Stimulated activated naive CD8-positive, alpha-beta T cell treated with anti-CD3 and anti-CD28 coated beads, Interleukin-15, Interleukin-2, amounts not matched to agents 100 ng/mL and 50 ng/mL, for 24 hours (primary cell): ENCODE results near the gene ZNF322.
A peak's percentile ranks its signal among the peaks of the same experiment; 100 is the strongest.
"Not testable (repeated sequence)": the region's sequence is repeated elsewhere in the genome, so short reads cannot be mapped to it uniquely, and the experiment has no call there.

Source experiments
- H3K27ac Mint-ChIP-seq: one replicate; pipeline ENCODE4 v1.8.0; 2021; ENCODE audit warnings: mild to moderate bottlenecking, mixed read lengths
- H3K27me3 Mint-ChIP-seq: one replicate; pipeline ENCODE4 v1.8.0; 2021; ENCODE audit warnings: mixed read lengths
- H3K36me3 Mint-ChIP-seq: one replicate; pipeline ENCODE4 v1.8.0; 2021; ENCODE audit warnings: low read depth, mixed read lengths
- H3K4me1 Mint-ChIP-seq: one replicate; pipeline ENCODE4 v1.8.0; 2021; ENCODE audit warnings: low read depth, mixed read lengths
- H3K4me3 Mint-ChIP-seq: one replicate; pipeline ENCODE4 v1.8.0; 2021; ENCODE audit warnings: mild to moderate bottlenecking, mixed read lengths
- H3K9me3 Mint-ChIP-seq: one replicate; pipeline ENCODE4 v1.8.0; 2021; ENCODE audit warnings: mixed read lengths

Gene ZNF322, protein sequence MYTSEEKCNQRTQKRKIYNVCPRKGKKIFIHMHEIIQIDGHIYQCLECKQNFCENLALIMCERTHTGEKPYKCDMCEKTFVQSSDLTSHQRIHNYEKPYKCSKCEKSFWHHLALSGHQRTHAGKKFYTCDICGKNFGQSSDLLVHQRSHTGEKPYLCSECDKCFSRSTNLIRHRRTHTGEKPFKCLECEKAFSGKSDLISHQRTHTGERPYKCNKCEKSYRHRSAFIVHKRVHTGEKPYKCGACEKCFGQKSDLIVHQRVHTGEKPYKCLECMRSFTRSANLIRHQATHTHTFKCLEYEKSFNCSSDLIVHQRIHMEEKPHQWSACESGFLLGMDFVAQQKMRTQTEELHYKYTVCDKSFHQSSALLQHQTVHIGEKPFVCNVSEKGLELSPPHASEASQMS

DNA sequence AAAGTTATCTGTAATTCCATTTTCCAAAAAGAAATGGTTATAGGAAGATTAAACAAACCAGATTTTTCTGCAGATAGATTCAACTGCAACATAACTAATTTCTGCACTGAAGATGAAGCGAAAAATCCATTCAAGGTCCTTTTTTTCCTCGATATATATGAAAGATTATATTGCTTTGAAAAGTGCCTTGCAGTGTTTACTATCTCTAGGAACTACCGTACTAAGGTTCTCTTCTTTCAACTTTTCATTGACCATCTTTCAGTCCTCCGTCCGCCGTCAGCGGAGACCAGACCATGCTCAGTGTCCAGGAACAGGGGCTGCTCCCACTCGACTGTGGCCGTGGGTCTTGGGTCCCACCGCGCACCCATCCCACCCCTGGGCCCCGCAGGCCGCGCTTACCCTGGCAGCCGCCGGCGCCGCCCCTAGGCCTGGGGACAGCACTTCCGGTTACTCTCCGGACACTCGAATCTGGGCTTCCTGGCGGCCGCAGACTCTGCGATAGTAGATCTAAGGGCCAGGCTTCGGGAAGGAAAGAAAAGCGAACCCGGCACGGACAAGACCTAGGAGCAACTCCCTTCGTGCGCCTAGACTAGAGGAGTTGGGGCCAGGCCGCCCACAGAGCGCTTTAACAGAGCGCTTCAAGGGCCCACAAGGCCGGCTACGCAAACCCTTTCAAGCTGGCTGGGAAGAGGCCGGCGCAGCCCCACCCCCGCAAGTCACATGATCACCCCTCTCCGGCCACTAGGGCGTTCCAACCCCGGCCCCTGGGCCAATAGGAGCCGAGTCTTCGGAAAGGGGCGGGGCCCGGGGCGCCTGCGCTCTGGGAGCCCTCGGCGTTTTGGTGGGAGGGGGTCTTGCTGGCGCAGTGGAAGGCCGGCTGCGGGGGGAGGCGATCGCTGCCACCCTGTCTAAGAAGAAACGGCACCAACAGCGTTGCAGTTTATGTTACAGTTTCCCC lies at the start of gene ZNF322:
TSS of gene ZNF322 (minus strand) at position 705 of the 958 bp plus-strand sequence. CDS start 21,193 bp downstream, outside the sequence.
- peaks cover 25% of the 10 kb centered on the region for H3K27me3 Mint-ChIP-seq
- H3K9me3 Mint-ChIP-seq: no peaks in the 10 kb centered on the region
- peak within 1 kb of the TSS; percentile 62 for H3K27ac Mint-ChIP-seq
- H3K36me3 Mint-ChIP-seq: peaks cover 32% of the 10 kb centered on the region
- H3K4me1 Mint-ChIP-seq: peaks cover 37% of the 10 kb centered on the region
- peak within 1 kb of the TSS; percentile 84 for H3K4me3 Mint-ChIP-seq

- not testable (repeated sequence) for H3K27me3 Mint-ChIP-seq, H3K36me3 Mint-ChIP-seq, H3K9me3 Mint-ChIP-seq, H3K4me1 Mint-ChIP-seq, H3K27ac Mint-ChIP-seq, H3K4me3 Mint-ChIP-seq
Observed at GRCh38 chr6:26705780-26706179, 46.2 kb upstream of the ZNF322 start.

- not testable (repeated sequence) for H3K4me1 Mint-ChIP-seq, H3K36me3 Mint-ChIP-seq, H3K4me3 Mint-ChIP-seq, H3K27me3 Mint-ChIP-seq, H3K27ac Mint-ChIP-seq, H3K9me3 Mint-ChIP-seq
Observed at GRCh38 chr6:26705352-26705751, 45.8 kb upstream of the ZNF322 start.

- not testable (repeated sequence) for H3K36me3 Mint-ChIP-seq, H3K4me3 Mint-ChIP-seq, H3K27me3 Mint-ChIP-seq, H3K9me3 Mint-ChIP-seq, H3K4me1 Mint-ChIP-seq, H3K27ac Mint-ChIP-seq
Observed at GRCh38 chr6:26701023-26701747, 41.6 kb upstream of the ZNF322 start.

- not testable (repeated sequence) for H3K4me3 Mint-ChIP-seq, H3K36me3 Mint-ChIP-seq, H3K4me1 Mint-ChIP-seq, H3K27me3 Mint-ChIP-seq, H3K27ac Mint-ChIP-seq, H3K9me3 Mint-ChIP-seq
Observed at GRCh38 chr6:26697496-26697895, 38.0 kb upstream of the ZNF322 start.

- H3K9me3 Mint-ChIP-seq, H3K4me1 Mint-ChIP-seq, H3K36me3 Mint-ChIP-seq: not testable (repeated sequence)
Observed at GRCh38 chr6:26689324-26689947, 29.9 kb upstream of the ZNF322 start.

DNA sequence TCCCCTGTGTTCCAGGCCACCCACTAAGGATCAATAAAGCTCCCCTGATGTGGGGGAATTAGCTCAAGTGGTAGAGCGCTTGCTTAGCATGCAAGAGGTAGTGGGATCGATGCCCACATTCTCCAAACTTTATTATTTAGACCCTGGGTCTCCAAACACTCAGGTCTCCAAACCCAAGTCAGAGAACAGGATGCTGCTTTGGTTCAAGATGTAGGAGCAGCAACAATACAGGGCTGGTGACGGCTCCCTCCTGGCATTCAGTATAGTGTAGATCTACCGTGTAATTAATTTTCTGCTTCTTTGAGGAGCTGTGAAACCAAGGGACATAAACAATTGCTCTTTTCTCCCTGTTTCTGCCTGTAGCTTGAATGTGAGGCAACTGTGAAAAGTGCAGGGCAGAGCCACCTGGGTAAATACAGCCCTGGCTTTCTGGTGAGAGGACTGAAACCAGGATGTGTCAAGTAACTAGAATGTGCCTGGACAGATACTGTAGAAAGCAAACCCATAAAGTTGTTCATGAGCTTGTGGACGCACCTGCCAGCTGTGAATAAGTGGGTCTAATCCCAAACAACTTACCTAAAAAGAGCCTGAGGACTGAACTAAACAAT lies 23.0 kb upstream of the ZNF322 start:
- H3K9me3 Mint-ChIP-seq, H3K36me3 Mint-ChIP-seq, H3K27ac Mint-ChIP-seq: not testable (repeated sequence)

More at GRCh38 chr6:26689324-26689947, 29.9 kb upstream of the ZNF322 start:
- H3K4me3 Mint-ChIP-seq, H3K27me3 Mint-ChIP-seq, H3K27ac Mint-ChIP-seq: not testable (repeated sequence)

DNA sequence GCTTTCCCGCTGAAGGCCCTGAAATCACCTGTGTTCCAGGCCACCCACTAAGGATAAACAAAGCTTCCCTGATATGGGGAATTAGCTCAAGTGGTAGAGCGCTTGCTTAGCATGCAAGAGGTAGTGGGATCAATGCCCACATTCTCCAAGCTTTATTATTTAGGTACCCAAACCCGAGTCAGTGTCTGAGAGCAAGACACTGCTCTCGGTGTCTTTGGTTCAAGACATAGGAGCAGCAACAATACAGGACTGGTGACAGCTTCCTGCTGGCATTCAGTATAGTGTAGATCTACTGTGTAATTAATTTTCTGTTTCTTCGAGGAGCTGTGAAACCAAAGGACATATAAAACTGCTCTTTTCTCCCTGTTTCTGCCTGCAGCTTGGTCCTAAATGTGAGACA lies 13.7 kb upstream of the ZNF322 start:
- not testable (repeated sequence) for H3K27ac Mint-ChIP-seq, H3K4me1 Mint-ChIP-seq, H3K9me3 Mint-ChIP-seq, H3K27me3 Mint-ChIP-seq, H3K4me3 Mint-ChIP-seq, H3K36me3 Mint-ChIP-seq

More for the DNA sequence above, 23.0 kb upstream of the ZNF322 start:
- H3K4me1 Mint-ChIP-seq, H3K4me3 Mint-ChIP-seq, H3K27me3 Mint-ChIP-seq: not testable (repeated sequence)

- not testable (repeated sequence) for H3K4me1 Mint-ChIP-seq, H3K27ac Mint-ChIP-seq, H3K36me3 Mint-ChIP-seq, H3K9me3 Mint-ChIP-seq, H3K4me3 Mint-ChIP-seq
- peaks cover 11% of the 10 kb centered on the region for H3K27me3 Mint-ChIP-seq
Observed at GRCh38 chr6:26670558-26670957, 11.0 kb upstream of the ZNF322 start.

DNA sequence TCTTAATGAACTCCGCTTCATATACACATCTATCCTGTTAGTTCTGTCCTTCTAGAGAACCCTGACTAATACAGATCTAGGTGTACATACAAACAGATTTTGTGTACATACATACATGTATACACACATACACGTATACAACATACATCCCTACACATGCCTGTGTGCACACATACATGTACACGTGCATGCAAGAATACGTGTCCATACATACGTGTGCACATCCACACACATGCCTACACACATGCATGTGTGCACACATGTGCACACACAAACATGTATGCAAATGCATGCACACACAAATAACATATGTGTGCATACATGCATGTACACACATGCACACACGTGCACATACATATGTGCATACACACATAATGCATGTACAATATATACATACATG lies 10.5 kb upstream of the ZNF322 start:
- peaks cover 16% of the 10 kb centered on the region for H3K27me3 Mint-ChIP-seq
- not testable (repeated sequence) for H3K9me3 Mint-ChIP-seq, H3K36me3 Mint-ChIP-seq, H3K27ac Mint-ChIP-seq, H3K4me1 Mint-ChIP-seq, H3K4me3 Mint-ChIP-seq

DNA sequence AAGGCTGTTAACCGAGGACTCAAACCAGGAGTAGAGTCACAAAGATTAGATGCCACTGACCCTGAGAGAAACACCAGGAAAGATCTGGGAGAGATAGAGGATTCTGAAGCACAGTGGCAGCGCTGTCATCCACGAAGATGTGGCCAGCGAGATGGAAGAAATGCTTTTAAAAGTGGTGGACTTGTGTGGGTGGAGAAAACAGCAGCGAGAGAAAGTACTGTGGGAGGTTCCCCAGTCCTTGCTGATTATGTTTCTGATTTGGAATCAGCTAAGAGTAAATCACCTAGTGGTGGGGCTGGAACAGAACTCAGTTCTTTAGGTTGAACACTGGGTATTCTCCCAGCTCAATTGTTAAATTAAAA lies 435 bp upstream of the ZNF322 start:
- peak overlapping the region; percentile 84 for H3K4me3 Mint-ChIP-seq
- peaks cover 25% of the 10 kb centered on the region for H3K36me3 Mint-ChIP-seq
- no peaks in the 10 kb centered on the region for H3K9me3 Mint-ChIP-seq
- peaks cover 37% of the 10 kb centered on the region for H3K4me1 Mint-ChIP-seq
- peak overlapping the region; percentile 33 for H3K27ac Mint-ChIP-seq
- H3K27me3 Mint-ChIP-seq: peaks cover 30% of the 10 kb centered on the region

DNA sequence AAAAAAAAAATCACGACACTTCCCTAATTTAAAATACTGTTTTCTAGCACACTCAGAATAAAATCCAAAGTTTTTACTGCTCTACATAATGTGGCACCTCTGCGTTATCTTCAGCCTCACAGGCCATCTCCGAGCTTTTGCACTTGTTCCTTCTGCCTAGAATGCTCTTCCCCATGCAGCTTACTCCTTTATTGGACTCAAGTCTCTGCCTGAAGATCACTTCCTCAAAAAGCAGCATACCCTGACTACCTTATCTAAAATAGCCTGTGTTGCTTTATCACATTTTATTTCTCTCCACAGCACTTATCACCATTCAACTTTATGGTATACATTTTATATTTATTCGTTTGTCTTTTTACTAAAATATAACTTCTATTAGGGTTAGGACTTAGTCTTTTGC lies 2.3 kb downstream of the ZNF322 start:
- no peak overlapping the region for H3K27ac Mint-ChIP-seq
- H3K4me1 Mint-ChIP-seq: peaks cover 37% of the 10 kb centered on the region
- H3K36me3 Mint-ChIP-seq: peaks cover 51% of the 10 kb centered on the region
- H3K9me3 Mint-ChIP-seq: no peaks in the 10 kb centered on the region
- H3K4me3 Mint-ChIP-seq: no peak overlapping the region
- H3K27me3 Mint-ChIP-seq: peaks cover 9% of the 10 kb centered on the region

DNA sequence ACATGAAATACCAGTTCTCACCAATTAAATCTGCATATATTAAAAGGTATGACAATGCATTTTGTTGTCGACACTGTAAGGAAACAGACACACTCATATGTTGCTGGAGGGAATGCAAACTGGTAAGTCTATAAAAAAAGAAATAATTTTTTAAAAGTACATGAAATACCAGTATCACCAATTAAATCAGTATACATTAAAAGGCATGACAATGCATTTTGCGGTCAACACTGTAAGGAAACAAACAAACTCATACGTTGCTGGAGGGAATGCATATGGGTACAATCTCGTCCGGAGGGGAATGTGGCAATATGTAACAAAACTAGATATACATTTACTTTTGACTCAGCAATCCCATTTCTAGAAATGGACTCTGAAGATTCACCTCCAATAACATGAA lies 6.5 kb downstream of the ZNF322 start:
- peaks cover 17% of the 10 kb centered on the region for H3K9me3 Mint-ChIP-seq
- H3K36me3 Mint-ChIP-seq: peaks cover 80% of the 10 kb centered on the region
- H3K4me1 Mint-ChIP-seq: peaks cover 19% of the 10 kb centered on the region

DNA sequence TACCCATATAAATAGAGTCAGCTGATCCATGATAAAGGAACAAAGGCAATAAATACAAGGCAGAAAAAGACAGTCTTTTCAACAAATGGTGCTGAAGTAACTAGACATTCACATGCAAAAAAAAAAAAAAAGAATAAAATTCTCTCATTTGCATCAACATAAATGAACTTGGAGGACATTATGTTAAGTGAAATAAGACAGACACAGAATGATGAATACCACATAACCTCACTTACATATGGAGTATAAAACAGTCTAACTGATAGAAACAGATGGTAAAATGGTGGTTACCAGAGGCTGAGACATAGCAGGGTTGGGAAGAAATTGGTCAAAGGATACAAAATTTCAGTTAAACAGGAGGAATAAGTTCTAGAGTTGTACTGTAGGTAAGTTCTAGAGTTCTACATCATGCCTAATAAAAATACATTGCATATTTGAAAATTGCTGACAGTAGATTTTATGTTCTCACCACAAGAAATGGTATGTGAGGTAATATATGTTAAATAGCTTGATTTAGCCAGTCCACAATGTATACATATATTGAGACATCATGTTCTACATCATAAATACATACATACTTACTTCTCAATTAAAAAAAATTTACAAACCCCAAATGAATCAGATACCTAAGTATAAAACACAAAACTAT lies 8.3 kb downstream of the ZNF322 start:
- Mint-ChIP-seq H3K36me3 (peaks cover 78% of the 10 kb centered on the region), H3K27me3 (no peaks in the 10 kb centered on the region)

More for the DNA sequence above, 6.5 kb downstream of the ZNF322 start:
- Mint-ChIP-seq H3K27me3 (no peaks in the 10 kb centered on the region), H3K4me3 (no peak overlapping the region), H3K27ac (no peak overlapping the region)

More for the DNA sequence above, 8.3 kb downstream of the ZNF322 start:
- Mint-ChIP-seq H3K4me1 (peaks cover 10% of the 10 kb centered on the region), H3K27ac (no peak overlapping the region), H3K9me3 (peaks cover 17% of the 10 kb centered on the region), H3K4me3 (no peak overlapping the region)
